Testis (tissue), 3 donors: Measurements from ENCODE around the gene HIGD1A. TPM values are rescaled to one million over a fixed set of nuclear protein-coding genes. Genes with fewer than 3 reads are reported as not detected.

ENCODE experiments used
- DNase-seq: peaks from one replicate; pipeline ENCODE4 v3.0.0-alpha.2; 2019
- H3K27ac ChIP-seq, 2 donors: fragments of 200-600 bp; sonication (generic); one replicate each; pipeline ENCODE4 v1.5.1; 2019
- H3K27me3 ChIP-seq: fragments of 200-600 bp; sonication (generic); one replicate; pipeline ENCODE4 v1.5.1; 2019
- H3K36me3 ChIP-seq: fragments of 200-600 bp; sonication (generic); one replicate; pipeline ENCODE4 v1.5.1; 2017; ENCODE audit warnings: low read depth; ENCODE audit errors: missing control alignments
- H3K4me1 ChIP-seq: fragments of 200-600 bp; sonication (generic); one replicate; pipeline ENCODE4 v1.5.1; 2019
- H3K4me3 ChIP-seq, 2 donors: fragments of 200-600 bp; sonication (generic); one replicate each; pipeline ENCODE4 v1.5.1; 2017 to 2019
- H3K9me3 ChIP-seq: fragments of 200-600 bp; sonication (generic); one replicate; pipeline ENCODE4 v1.5.1; 2017
- CTCF ChIP-seq, 3 experiments: fragments of 450-650 bp in 2 of 3; fragments of 200-600 bp in 1 of 3; sonication (generic) in 1 of 3; IDR thresholded peaks; one replicate each; pipeline ENCODE4 v1.5.1; 2016 to 2019; ENCODE audit warnings: antibody characterized with exemption in 3 of 3, mild to moderate bottlenecking in 2 of 3, moderate library complexity in 1 of 3
- POLR2A ChIP-seq: fragments of 450-650 bp; IDR thresholded peaks from one replicate; pipeline ENCODE4 v1.6.1; 2017; ENCODE audit warnings: antibody characterized with exemption, mild to moderate bottlenecking, moderate library complexity
- WGBS, 2 donors: methylation state at CpG; one replicate each; pipeline ENCODE4 v1.1.5; 2018; 5-methylcytosine and 5-hydroxymethylcytosine counted together
- intact Hi-C: fragments of 100-400 bp; cut with DNase I; formaldehyde crosslinking; loops from one replicate; pipeline ENCODE4 v1.15.1; 2023; ENCODE audit warnings: low total_unique reads
- polyA plus RNA-seq: library from polyadenylated mRNA; stranded (reverse); fragments of 350-450 nt; fragmentation: Illumina TruSeq; extraction: RNeasy Lipid Tissue Mini Kit (QIAGEN cat#74804); gene quantifications from one replicate; pipeline ENCODE4 v1.2.3, GENCODE V29; 2014; ENCODE audit warnings: low read depth, low replicate concordance; ENCODE audit not compliant: insufficient read depth
- total RNA-seq, 2 donors: library from RNA; depleted of rRNA; stranded (reverse); fragments of >200 nt; gene quantifications; one replicate each; pipeline ENCODE4 v1.2.3, GENCODE V29; 2016

Gene HIGD1A
- total and polyA plus RNA-seq, 3 donors from 2014 or later: 95.6 to 133 (median 110) TPM

- WGBS, 2 donors: 87 to 93% methylated on average over 3 of the region's 3 CpGs
- H3K4me1 ChIP-seq: peaks cover 7% of the 10 kb centered on the region
- no peak for DNase-seq
- no peaks in the 10 kb centered on the region for H3K9me3 ChIP-seq
- TF ChIP-seq CTCF (IDR thresholded peaks at IDR 0.05) (no peak), POLR2A (no peak)
- no peak overlapping the region for H3K4me3 ChIP-seq
- no peaks in the 10 kb centered on the region for H3K36me3 ChIP-seq
- H3K27ac ChIP-seq: no peak overlapping the region
- no peaks in the 10 kb centered on the region for H3K27me3 ChIP-seq
- intact Hi-C loops: no loop called here
Measured at GRCh38 chr3:42745291-42745745, 59.0 kb downstream of the HIGD1A start.

GRCh38 chr3:42743204-42743995 is 60.9 kb downstream of the HIGD1A start:
- no peak overlapping the region for H3K27ac ChIP-seq

GRCh38 chr3:42742688-42743087 is 61.6 kb downstream of the HIGD1A start:
- Histone ChIP-seq H3K9me3 (no peaks in the 10 kb centered on the region), H3K4me3 (no peak overlapping the region), H3K4me1 (peaks cover 14% of the 10 kb centered on the region), H3K27me3 (no peaks in the 10 kb centered on the region), H3K27ac (no peak overlapping the region), H3K36me3 (no peaks in the 10 kb centered on the region)
- no peak for DNase-seq
- intact Hi-C loops: no loop called here
- WGBS, 2 donors: 96 to 97% methylated on average over 9 of the region's 9 CpGs
- TF ChIP-seq CTCF (IDR thresholded peaks at IDR 0.05) (no peak), POLR2A (no peak)

More at GRCh38 chr3:42743204-42743995, 60.9 kb downstream of the HIGD1A start:
- TF ChIP-seq CTCF (IDR thresholded peaks at IDR 0.05): no peak
- TF ChIP-seq POLR2A: no peak
- Histone ChIP-seq H3K36me3 (no peaks in the 10 kb centered on the region), H3K27me3 (no peaks in the 10 kb centered on the region), H3K4me3 (no peak overlapping the region), H3K9me3 (no peaks in the 10 kb centered on the region), H3K4me1 (peaks cover 14% of the 10 kb centered on the region)
- intact Hi-C loops: no loop called here
- DNase-seq: no peak
- 91 to 96% methylated on average over 7 of the region's 7 CpGs for WGBS, 2 donors

- intact Hi-C loops: no loop called here
- H3K4me1 ChIP-seq: peaks cover 14% of the 10 kb centered on the region
- H3K27me3 ChIP-seq: no peaks in the 10 kb centered on the region
- WGBS, 2 donors: 92 to 95% methylated on average over 2 to 4 of the region's 4 CpGs
- no peaks in the 10 kb centered on the region for H3K9me3 ChIP-seq
- no peaks in the 10 kb centered on the region for H3K36me3 ChIP-seq
- no peak overlapping the region for H3K4me3 ChIP-seq
- no peak overlapping the region for H3K27ac ChIP-seq
- TF ChIP-seq POLR2A (no peak), CTCF (IDR thresholded peaks at IDR 0.05) (no peak)
- DNase-seq: no peak
Measured at GRCh38 chr3:42742259-42742658, 62.0 kb downstream of the HIGD1A start.

- DNase-seq: no peak
- H3K27me3 ChIP-seq: no peaks in the 10 kb centered on the region
- intact Hi-C loops: no loop called here
- TF ChIP-seq POLR2A: no peak
- TF ChIP-seq CTCF (IDR thresholded peaks at IDR 0.05): no peak
- H3K4me3 ChIP-seq: no peak overlapping the region
- WGBS, 2 donors: 90% methylated on average over 3 of the region's 3 CpGs
- H3K9me3 ChIP-seq: no peaks in the 10 kb centered on the region
- H3K4me1 ChIP-seq: peaks cover 12% of the 10 kb centered on the region
- H3K36me3 ChIP-seq: no peaks in the 10 kb centered on the region
- H3K27ac ChIP-seq: no peak overlapping the region
Measured at GRCh38 chr3:42741796-42742195, 62.5 kb downstream of the HIGD1A start.
